HG02763 (cell line): ENCODE data around the gene OSMR.

Experiments
- ATAC-seq: cut with Tn5 transposase; IDR thresholded peaks from one replicate; pipeline ENCODE4 v1.9.1; 2021; ENCODE audit warnings: mild to moderate bottlenecking, moderate library complexity; ENCODE audit not compliant: unreplicated experiment

The OSMR gene

DNA sequence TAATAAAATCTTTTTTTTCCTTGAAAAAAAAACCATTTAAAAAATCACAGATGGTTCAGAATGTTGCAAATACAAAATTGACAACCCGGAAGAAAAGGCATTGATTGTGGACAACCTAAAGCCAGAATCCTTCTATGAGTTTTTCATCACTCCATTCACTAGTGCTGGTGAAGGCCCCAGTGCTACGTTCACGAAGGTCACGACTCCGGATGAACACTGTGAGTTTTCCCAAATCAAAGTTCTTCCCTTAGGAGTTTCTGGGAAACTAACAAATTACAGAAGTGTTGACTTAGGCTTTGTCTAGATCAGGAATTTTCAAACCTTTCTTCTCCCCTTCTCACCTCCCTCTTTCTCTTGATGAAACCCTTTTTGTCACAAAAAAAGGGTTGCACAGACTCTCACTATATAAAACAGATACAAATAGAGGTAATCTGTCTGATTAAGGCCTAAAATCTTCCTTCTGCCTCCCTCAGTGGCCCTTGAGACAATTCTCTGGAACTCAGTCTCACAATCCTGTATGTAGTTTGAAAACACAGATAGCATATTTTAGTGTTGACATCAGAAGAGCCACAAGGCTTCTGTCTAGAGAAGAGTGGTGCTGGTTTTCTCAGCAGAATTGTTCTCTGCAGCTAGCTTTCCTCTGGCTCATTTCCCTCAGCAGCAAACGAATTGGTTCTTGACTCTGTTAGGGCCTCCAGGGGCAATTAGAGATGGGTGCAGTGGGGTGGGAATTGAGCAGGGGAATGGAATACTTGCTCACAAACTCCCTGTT is 79.5 kb downstream of the OSMR start:
- no peak for ATAC-seq

DNA sequence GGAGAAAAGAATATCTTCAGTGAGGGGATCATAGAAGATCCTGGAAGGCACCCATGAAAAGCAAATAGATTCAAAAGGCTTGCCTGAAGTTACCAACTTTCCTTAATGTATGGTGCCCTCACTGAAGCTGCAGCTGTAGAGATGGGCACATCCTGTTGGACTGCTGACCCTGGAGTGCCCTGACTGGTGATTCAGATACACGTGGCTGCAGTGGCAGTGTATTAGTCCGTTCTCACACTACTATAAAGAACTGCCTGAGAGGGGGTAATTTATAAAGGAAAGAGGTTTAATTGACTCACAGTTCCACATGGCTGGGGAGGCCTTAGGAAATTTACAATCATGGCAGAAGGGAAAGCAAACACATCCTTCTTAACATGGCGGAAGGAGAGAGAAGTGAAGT is 80.3 kb downstream of the OSMR start:
- no peak for ATAC-seq

DNA sequence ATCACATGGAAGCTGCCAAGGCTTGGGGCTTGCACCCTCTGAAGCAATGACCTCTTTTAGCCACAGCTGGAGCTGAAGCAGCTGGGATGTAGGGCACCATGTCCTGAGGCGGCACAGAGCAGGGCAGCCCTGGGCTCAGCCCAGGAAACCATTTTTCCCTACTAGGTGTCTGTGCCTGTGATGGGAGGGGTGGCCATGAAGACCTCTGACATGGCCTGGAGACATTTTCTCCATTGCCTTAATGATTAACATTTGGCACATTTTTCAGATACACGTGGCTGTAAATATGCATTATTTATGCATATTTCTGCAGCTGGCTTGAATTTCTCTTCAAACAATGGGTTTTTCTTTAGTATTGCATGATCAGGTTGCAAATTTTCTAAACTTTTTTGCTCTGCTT is 81.7 kb downstream of the OSMR start:
- no peak for ATAC-seq

DNA sequence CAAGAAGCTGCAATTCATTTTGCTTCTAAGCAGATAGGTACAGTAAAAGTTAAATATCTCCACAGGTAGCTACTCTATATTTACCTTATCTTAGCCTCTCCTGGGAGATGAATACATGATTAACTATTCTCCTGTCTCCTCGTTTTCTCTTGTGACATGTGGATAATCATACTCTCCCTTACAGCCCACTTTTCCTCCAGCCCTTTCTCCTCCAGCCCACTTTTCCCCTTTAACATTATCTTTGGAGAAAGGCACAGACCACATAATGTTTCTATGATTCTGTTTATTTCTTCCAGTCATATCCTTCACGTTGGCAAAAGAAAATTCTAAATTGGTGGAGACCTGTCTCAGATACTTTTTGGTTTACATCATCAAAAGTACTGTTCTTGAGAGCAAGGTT is 84.0 kb downstream of the OSMR start:
- ATAC-seq = no peak

DNA sequence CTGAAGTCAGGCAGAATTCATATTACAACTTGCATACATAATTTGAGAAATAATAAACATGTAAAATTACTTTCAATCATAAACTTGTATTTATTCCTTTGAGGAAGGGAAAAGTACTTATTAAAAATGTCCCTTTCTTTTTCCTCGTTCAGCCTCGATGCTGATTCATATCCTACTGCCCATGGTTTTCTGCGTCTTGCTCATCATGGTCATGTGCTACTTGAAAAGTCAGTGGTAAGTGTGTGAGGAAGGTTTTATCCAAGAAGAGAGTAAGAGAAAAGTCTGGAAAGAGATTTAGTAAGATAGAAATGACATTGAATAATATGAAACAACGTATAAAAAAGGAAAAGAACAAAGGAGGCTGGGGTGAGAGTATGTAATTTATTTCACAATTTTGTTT is 85.9 kb downstream of the OSMR start:
- no peak for ATAC-seq

DNA sequence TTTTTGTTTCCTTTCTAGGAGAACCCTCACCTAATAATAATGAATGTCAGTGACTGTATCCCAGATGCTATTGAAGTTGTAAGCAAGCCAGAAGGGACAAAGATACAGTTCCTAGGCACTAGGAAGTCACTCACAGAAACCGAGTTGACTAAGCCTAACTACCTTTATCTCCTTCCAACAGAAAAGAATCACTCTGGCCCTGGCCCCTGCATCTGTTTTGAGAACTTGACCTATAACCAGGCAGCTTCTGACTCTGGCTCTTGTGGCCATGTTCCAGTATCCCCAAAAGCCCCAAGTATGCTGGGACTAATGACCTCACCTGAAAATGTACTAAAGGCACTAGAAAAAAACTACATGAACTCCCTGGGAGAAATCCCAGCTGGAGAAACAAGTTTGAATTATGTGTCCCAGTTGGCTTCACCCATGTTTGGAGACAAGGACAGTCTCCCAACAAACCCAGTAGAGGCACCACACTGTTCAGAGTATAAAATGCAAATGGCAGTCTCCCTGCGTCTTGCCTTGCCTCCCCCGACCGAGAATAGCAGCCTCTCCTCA is 87.1 kb downstream of the OSMR start:
- ATAC-seq = no peak

DNA sequence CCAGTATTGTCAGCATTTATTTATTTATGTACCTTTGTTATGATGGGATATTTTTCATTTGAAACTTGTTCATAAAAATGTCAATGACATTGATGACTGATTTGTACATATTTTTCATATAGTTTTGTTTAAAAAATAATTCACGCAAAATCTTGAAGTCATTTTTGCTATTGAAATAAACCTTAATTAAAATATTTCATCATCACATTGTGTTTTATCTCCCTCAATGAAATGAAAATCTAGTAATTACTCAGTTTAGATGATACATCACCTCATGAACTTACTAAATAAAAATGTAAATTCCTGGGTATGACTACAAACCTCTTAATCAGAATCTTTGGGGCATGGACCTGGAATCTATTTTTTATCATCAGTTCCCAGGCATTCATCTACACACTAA is 89.6 kb downstream of the OSMR start:
- no peak for ATAC-seq

DNA sequence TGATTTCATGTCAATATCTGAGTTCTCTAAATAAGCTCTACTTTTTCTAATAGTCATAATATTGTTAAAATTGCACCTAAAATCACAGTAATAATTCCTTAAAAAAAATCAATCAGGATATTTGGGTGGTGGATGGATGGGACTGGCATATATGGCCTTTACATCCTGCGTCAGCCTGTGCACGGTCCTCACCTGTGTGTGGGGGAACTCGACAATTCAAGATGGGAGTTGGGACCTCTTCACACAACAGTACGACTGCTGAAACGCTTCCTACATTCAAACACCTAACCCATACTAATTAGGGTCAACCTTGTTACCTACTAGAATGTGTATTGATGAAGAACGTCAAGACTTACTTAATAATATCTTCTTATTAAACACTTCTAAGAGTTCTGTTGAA is 90.5 kb downstream of the OSMR start:
- ATAC-seq = no peak

DNA sequence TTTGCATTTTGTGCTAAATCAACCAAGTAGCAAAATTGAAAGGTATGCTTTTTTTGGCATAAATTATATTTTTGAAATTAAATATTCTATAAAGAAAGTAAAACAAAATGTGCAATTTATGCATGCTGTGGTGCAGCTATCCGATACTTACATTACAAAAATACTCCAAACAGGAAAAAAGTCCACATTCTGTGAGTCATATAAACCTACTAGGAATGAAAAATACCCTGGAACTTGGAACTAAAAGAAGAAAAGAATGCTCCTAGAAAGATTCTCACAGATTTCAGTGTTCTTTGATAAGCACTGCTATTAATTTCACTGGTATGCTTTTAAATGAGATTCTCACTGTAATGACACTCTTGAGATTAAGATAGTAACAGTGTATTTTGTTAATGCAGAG is 92.6 kb downstream of the OSMR start:
- no peak for ATAC-seq

DNA sequence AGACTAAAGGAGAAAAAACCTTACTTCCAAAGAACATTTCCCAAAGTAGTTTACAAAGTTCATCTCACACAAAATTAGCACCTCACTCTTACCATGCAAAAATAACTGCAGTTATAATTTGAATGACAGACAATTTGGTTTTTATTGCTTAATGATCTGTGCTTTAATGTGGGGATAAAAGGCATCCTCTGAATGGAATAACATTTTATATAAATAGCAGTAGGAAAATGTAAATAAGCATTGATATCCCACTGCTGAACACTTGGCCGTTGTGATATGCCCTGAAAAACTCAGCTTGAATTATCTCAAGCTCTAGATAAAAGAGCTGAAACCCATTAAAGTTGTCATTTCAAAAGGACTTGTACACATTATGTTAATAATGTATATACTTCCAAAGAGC is 93.2 kb downstream of the OSMR start:
- no peak for ATAC-seq

DNA sequence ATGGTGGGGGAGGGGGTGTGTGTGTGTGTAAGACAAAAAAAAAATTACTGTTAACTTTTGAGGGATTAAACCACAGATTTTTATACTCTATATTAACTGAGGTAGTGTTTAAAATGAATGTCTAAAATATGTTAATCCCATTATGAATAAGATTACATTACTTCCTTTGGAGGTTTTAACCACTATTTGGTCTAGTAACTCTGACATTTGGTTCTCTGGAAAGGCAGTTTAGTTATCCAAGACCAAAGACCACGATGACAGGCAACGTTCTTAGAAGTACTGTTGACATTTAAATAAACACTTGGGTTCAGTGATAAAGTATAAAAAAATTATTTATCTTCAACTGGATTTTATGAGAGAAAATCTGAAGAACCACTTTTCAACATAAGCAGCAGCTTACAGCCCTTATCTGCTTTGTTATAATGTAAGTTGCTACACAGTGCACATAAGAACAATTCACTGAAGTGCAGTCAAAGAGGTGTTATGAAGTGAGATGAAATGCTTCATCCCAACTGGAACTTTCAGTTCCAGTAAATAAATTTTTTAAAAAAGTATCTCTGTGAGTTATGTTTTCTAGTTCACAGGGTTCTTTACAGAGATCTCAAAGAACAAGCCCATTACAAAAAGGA is 94.5 kb downstream of the OSMR start:
- no peak for ATAC-seq

DNA sequence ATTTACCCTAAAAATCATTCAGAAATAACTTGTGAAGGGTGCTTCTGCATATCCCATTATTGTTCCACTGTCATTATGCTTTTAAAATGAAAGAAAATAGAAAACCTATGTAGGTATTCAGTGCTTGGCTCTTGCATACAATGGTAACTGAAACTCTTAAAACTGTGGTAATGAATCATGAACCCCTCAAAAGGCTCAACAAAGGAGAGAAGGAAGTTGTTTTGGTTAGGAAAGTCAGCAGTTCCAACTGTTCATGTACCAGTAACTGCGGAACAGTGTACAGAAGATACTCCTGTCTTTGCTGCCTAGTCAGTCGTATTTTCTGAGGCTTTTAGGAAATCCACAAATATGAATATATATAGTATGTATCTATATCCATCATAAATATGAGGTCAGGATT is 96.1 kb downstream of the OSMR start:
- ATAC-seq = no peak

DNA sequence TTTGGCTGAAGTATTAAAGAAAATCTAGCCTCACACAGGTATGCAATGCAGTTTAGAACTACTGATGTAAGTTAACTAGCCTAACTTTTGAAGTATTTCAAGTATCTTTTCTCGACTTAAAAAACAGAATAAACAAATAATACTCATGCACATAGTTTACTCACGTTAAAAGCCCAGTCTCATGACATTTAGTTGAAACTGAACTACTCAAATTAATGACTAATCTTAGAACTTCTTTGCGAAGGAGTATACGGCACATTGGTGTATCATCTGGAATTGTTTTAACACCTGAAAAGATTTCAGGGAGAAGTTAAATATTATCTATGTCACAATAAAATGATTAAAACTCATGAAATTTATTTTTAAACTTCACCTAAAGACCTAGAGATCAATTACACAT is 98.5 kb downstream of the OSMR start:
- no peak for ATAC-seq

DNA sequence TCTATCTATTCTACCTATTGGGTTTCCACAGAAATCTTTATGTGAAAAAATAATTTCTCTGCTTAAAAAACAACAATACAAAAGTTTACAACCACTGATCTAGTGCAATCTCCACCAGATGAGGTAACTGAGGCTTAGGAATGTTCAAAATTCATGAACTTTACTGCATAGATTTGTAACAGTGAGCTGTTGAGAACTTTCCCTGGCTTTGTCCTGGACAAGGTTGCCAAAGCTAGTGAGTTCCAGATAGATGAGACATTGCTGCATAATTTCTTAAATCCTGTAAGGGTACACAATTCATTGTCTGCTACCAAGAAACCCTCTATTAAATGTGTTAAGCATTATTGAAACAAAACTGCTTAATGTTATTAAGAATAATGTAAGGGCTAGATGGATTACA is 102.7 kb downstream of the OSMR start:
- ATAC-seq = no peak

DNA sequence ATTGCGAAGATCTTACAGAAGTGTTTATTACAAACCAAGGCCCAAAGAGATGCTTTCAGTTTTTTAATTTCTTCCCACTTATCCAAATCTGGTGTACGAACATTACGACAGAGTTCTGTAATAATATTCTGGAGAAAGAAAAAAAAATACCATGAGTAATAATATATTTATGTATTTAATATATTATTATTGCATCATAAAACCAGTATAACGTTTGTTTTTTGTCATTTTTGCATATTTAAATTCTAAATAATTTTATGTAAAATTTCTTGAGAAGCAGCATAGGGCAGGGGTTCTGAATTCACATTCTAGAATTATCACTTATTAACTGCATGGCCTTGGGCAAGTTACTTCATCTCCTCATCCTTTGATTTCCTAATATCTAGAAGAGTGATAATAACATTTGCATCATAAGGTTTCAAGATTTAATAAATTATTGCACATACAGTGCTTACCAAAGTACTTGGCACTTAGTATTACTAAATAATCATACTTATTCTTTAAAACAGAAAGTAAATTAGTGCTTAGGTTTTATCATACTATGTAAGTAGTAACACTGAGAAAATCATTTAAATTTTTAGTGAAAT is 107.7 kb downstream of the OSMR start:
- ATAC-seq = no peak

DNA sequence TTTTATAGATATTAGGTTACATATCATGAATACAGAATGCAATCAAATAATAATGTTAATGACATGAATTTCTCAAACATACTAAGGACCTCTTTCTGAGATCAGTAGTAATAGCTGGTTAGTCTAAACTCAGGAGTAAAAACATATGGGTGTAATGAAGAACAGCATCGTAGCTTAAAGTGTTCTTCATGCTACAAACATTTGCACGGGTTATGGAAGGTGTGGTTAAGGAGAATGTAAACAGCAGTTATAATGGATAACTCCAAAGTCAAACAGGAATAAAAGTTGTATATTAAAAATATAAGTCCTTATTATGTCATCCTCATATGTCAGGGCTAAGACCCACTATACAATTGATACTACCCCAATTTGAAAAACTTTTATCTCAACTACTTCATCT is 115.9 kb downstream of the OSMR start:
- ATAC-seq = no peak

DNA sequence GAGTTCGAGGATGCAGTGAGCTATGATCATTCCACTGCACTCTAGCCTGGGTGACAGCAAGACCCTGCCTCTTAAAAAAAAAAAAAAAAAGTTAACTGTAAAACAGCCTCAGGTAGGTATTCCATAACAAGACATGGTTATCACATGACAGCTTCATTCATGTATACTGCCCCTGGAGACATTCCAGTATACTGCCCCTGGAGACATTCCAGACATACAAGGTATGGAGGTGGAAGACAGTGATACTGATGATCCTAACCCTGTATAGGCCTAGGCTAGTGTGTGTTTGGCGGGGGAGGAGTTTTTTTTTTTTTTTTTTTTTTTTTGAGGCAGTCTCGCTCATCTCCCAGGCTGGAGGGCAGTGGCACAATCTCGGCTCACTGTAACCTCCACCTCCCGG is 122.9 kb downstream of the OSMR start:
- ATAC-seq = no peak

DNA sequence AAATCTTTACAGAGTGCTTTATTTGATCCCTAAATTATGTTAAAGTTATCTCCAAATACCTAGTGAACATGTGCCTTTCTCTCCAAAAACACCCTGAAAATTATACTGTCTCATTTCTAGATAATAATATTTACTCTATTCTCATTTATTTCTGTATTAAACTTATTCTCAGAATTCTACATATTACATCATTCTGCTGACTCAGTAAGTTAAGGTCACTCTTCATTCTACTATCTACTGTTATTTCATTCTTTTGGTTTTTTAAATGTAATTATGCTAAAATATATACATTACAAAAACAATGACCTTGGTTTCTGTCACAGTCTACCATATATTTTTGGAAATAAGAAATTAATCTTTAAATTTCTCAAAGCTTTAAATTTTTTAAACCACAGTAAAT is 132.2 kb downstream of the OSMR start:
- no peak for ATAC-seq

DNA sequence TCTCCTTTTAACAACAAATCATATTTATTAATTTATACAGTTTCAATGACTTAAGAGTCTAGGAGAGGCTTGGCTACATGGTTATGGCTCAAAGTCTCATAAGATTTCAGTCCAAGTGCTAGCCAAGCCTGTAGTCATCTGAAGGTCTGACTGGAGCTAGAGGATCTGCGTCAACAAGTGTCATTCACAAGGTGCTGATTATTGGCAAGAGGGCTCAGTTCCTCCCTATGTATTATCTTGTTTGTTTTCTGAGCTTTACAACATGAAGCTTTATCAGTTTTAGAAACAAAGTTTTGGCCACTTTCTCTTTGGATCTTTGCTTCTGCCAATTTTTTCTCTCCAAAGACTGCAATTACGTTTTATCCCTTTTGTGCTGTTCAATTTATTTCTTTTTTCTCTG is 133.7 kb downstream of the OSMR start:
- no peak for ATAC-seq
